ENCODE data around the gene CCDC93.
"Not testable (repeated sequence)": the region's sequence is repeated elsewhere in the genome, so short reads cannot be mapped to it uniquely, and the experiment has no call there.

CCDC93 gene

GRCh38 chr2:118045286-118045685 lies 31.4 kb upstream of the CCDC93 start:
- no peak for DNase-seq (ENCODE audit: low read depth, low spot score)

GRCh38 chr2:118044854-118045253 lies 31.0 kb upstream of the CCDC93 start:
- DNase-seq (ENCODE audit: low read depth, low spot score), result no peak

DNA sequence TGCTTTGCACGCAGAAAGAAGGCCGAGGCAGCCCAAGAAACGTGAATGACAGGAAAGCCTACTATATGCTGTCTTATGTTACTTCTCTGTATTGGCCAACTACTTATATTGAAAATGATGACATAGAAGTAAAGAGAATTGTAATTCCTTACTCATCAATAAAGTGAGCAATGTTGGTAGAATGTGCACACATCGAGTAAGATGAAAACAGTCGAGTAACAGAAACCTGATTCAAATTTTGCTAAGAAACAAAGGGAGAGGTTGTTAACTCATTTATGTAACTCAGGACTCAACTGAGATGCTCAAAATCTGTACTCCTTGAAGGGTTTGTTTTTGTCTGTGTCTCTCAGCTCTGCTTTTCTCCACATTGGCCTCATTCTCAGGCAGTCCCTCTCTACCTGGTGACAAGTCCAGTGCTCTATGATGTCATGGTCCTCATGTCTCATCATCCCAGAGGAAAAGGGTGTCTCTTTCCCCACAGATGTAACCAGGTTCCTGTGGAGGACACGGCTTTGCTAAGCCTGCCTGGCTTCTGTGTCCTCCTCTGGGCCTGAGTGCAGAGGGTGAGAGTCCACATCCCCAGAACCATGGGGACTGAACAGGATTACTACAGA lies 30.3 kb upstream of the CCDC93 start:
- DNase-seq (ENCODE audit: low read depth, low spot score), result no peak

DNA sequence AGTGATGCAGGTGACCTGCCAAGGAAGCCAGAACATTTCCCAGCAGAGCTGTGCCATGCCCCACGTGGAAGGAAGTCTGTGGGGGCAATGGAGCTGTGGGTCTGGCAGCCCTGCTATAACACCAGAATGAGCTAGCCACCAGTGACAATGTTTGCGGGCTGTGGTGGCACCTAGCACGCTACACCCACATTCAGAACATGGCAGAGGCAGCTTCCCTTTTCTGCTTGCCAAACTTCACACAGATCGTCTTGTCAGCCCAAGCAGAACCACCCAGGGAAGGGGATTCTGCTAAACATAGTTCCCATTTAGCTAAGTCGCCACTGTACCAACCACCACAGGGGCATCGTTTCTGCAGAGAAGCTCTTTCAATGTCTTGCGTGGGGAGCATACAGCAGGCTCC lies 27.0 kb upstream of the CCDC93 start:
- DNase-seq (ENCODE audit: low read depth, low spot score), result no peak

DNA sequence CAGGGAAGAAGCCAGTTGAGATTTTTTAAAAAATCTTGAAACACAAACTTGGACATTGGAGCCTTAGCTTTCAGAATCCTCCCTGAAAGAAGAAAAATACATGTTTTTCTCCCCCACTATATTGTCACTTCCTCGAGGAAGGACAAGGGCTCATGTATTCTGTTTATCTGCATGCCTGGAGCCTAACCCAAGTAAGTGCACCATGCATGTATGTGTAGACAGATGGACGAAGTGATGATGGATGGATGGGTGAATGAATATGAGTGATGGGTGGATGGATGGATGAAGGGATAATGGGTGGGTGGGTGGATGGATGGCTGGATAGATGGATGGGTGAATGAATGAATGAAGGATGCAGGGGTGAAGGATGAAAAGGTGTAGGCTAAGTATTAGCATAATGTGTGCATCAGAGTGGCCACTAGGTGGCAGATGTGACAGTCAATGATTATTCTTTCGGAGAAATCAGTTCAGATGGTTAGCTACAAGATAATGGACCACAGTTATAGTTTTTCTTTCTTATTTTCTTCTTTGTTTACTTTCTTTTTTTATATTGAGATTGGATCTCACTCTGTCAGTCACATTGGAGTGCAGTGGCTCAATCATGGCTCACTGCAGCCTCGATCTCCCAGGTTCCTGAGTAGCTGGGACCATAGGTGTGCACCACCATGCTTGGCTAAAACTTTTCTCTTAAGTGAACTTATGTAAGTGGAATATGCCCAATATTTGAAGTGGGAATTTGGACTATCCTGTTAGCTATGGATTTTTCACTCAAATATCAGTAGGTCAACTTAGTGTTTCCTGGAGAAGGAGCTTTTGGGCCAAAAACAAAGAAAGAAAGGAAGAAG lies 18.5 kb upstream of the CCDC93 start:
- DNase-seq (ENCODE audit: low read depth, low spot score), result no peak

DNA sequence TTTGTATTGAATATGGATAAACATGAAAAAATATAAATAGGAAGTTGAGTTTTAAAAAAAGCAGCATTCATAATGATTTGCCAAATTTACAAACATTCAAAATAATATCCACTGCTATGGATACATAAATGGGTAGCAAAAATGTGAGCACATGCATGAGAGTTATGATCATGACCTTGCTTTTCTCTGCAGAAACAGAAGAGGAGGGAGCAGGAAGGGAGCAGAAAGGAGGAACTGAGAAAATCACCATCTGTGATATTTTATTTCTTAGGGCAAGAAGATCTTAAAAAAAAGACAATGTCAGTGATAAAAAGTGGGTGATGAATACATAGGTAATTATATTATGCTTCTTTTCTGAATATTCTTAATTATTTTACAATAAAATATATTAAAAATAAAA lies 17.7 kb upstream of the CCDC93 start:
- no peak for DNase-seq (ENCODE audit: low read depth, low spot score)

DNA sequence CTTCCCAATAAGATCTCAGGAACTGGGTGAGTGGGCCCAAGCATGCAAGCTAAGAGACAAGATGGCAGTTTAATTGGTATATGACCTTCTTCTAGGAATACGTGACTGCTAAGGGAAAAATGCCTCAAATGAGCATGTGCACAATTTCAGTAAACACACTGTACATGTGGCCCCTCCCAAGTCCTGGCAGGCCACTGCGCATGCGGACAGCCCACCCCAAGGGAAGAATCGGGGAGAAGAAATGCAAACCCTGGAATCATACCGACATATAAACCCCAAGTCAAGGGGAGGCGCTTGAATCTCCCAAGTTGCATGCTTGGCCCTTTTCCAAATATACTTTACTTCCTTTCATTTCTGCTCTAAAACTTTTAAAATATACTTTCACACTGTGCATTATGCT lies 15.2 kb upstream of the CCDC93 start:
- DNase-seq (ENCODE audit: low read depth, low spot score), result no peak

GRCh38 chr2:118021356-118021755 lies 7.5 kb upstream of the CCDC93 start:
- no peak for DNase-seq (ENCODE audit: low read depth, low spot score)

- no peak for DNase-seq (ENCODE audit: low read depth, low spot score)
Measured at GRCh38 chr2:118019821-118020220, 6.0 kb upstream of the CCDC93 start.

GRCh38 chr2:118016911-118017310 lies 3.0 kb upstream of the CCDC93 start:
- DNase-seq (ENCODE audit: low read depth, low spot score), result no peak

- not testable (repeated sequence) for DNase-seq (ENCODE audit: low read depth, low spot score)
Measured at GRCh38 chr2:118015761-118016160, 1.9 kb upstream of the CCDC93 start.

- DNase-seq (ENCODE audit: low read depth, low spot score), result no peak
Measured at GRCh38 chr2:118014492-118014824, 588 bp upstream of the CCDC93 start.

DNA sequence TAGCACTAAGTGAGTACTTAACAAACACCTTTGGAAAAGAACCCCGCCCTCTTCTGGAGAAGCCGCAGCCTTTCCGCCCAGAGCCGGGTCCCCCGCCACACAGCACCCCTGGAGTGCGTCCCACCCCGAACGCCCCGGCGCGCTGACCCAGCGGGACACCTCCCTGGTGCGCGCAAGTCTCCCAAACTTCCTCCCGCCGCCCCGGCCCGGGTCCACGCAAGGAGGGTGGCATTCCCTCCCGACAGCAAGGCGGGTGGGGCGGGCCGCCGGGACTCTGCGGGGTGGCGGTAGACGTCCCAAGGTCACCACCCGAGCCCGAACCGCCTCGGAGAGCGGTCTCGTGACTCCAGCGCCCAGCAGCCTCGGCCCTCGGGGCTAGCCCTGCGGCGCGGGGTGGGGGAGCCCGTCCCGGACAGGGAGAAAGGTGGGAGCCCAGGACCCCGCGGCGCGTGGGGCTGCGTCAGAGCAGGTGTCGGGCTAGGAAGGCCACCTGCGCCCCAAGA lies 598 bp downstream of the CCDC93 start:
- no peak for DNase-seq (ENCODE audit: low read depth, low spot score)

GRCh38 chr2:118012778-118013177 lies 1.1 kb downstream of the CCDC93 start:
- no peak for DNase-seq (ENCODE audit: low read depth, low spot score)

GRCh38 chr2:118010473-118010872 lies 3.4 kb downstream of the CCDC93 start:
- no peak for DNase-seq (ENCODE audit: low read depth, low spot score)

- no peak for DNase-seq (ENCODE audit: low read depth, low spot score)
Measured at GRCh38 chr2:118006861-118007260, 7.0 kb downstream of the CCDC93 start.

- DNase-seq (ENCODE audit: low read depth, low spot score), result no peak
Measured at GRCh38 chr2:118006326-118006725, 7.5 kb downstream of the CCDC93 start.

DNA sequence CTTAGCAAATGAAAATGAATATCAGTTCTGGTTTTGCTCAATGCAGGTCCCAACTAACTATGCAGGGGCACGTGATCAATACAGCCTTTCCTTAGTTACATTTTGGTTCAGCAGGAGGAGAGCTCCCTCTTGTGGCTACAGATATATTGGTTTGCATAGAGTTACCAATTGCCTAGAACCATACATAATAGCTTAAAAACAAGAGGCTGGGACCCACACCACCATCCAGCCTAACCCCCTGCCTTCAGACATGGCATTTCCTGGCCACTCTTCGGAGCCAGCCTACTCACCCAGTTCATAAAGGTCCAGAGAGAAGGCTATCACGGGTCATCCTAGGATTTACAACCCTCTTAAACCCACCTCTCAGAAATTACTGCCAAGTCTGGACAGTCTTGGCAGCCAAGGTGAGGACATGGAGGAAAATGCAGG lies 10.5 kb downstream of the CCDC93 start:
- peak; percentile 58 for DNase-seq (ENCODE audit: low read depth, low spot score)

GRCh38 chr2:118000041-118000440 lies 13.8 kb downstream of the CCDC93 start:
- no peak for DNase-seq (ENCODE audit: low read depth, low spot score)

- no peak for DNase-seq (ENCODE audit: low read depth, low spot score)
Measured at GRCh38 chr2:117997872-117998454, 15.9 kb downstream of the CCDC93 start.

DNA sequence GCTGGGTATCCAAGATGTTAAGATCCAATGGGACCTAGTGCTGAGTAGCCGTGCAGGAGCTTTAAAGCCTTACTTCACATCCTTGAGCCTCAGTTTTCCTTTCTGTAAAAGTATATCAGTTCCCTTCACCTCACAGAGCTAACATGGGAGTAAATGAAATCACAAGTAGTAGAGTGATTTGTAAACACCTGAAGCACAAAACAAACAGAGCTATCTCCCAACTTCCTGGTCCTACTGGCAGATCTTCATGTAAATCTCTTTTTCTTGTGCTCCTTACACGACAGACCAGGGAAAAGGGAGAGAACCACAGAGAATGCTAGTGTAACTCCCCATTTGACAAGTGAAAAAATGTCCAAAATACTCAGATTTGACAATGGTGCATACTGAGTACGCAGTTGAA lies 17.3 kb downstream of the CCDC93 start:
- no peak for DNase-seq (ENCODE audit: low read depth, low spot score)

GRCh38 chr2:117994729-117995128 lies 19.1 kb downstream of the CCDC93 start:
- DNase-seq (ENCODE audit: low read depth, low spot score), result no peak

All from brain pericyte (primary cell).